Activated naive CD8-positive, alpha-beta T cell treated with anti-CD3 and anti-CD28 coated beads, Interleukin-2, amount 10 ng/mL, durations not matched to agents 7 days and 5 days (primary cell): Measurements from ENCODE around the gene ANKRD24. TPM values are rescaled to one million over a fixed set of nuclear protein-coding genes. Genes with fewer than 3 reads are reported as not detected.
A peak's percentile ranks its signal among the peaks of the same experiment; 100 is the strongest.
"Not testable (repeated sequence)": the region's sequence is repeated elsewhere in the genome, so short reads cannot be mapped to it uniquely, and the experiment has no call there.

Experiments used
- ATAC-seq: fragments of 150-1000 bp; cut with Tn5 transposase; one replicate; pipeline ENCODE4 v1.10.0; 2021; ENCODE audit warnings: low read depth, moderate library complexity
- POLR2A ChIA-PET: fragments of 350-600 bp; sonication (Branson Sonifier 250); formaldehyde crosslinking; loops from one replicate; lab custom pipeline; 2021; ENCODE audit warnings: antibody characterized with exemption; lab: Charles Lee
- DNase-seq: peaks from one replicate; pipeline ENCODE4 v3.0.0; 2021
- H3K27ac Mint-ChIP-seq: one replicate; pipeline ENCODE4 v1.8.0; 2022; ENCODE audit warnings: mild to moderate bottlenecking, mixed read lengths
- H3K27me3 Mint-ChIP-seq: one replicate; pipeline ENCODE4 v1.8.0; 2022; ENCODE audit warnings: mild to moderate bottlenecking, moderate library complexity, mixed read lengths
- H3K36me3 Mint-ChIP-seq: one replicate; pipeline ENCODE4 v1.8.0; 2021; ENCODE audit warnings: mild to moderate bottlenecking, mixed read lengths
- H3K4me1 Mint-ChIP-seq: one replicate; pipeline ENCODE4 v1.8.0; 2021; ENCODE audit warnings: mixed read lengths
- H3K4me3 Mint-ChIP-seq: one replicate; pipeline ENCODE4 v1.8.0; 2022; ENCODE audit warnings: mild to moderate bottlenecking, moderate library complexity, mixed read lengths
- H3K9me3 Mint-ChIP-seq: one replicate; pipeline ENCODE4 v1.8.0; 2021; ENCODE audit warnings: mixed read lengths
- total RNA-seq, 2 experiments: library from RNA; stranded (reverse); gene quantifications; one replicate each; pipeline ENCODE4 v1.2.3, GENCODE V29; 2021

ANKRD24 gene
- total RNA-seq, 2 experiments from 2014 or later: 1.5 to 1.7 TPM

DNA sequence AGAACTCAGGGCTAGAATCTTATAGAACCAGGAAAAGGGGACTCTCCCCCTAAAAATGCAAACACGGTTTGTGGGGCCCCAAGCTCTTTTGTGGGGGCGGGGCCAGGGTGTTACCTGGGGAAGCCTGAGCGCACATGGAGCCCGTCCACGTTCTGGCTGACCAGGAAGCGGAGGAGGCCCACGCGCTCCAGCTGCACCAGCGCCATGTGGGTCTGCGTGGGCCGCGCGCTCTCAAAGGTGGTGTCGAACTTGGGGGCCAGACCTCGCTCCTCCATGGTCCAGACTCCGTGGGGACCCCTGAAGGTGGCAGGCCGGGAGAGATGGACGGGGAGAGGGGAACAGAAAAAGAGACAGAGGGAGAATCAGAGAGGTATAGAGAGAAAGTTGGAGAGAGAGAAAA, 3.5 kb upstream of the ANKRD24 start:
- POLR2A ChIA-PET: no interaction called here
- Mint-ChIP-seq H3K36me3 (peaks cover 9% of the 10 kb centered on the region), H3K27ac (no peak overlapping the region)

DNA sequence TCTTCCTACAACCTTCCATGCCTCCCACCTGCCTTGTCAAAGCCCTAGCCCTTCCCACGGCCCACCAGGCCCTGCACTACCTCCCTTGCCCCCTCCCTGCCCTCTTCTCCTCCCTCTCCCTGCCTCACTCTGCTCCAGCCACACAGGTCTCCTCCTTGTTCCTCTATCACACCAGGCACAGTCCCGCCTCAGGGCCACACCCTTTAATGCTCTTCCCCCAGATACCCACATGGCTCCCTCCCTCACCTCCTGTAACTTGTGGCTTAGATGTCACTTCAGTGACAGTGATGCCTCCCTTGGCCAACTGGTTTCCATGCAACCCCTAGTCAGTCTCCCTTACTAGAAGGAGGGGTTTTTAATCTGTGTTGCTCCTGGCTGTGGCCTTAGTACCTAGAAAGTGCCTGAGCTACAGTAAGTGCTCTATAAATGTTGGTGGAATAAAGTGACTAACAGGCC, 1.4 kb upstream of the ANKRD24 start:
- no peak for ATAC-seq
- Mint-ChIP-seq H3K27me3 (no peaks in the 10 kb centered on the region), H3K4me3 (peak overlapping the region; percentile 99), H3K4me1 (peaks cover 20% of the 10 kb centered on the region), H3K27ac (peak overlapping the region; percentile 83), H3K36me3 (peaks cover 9% of the 10 kb centered on the region), H3K9me3 (no peaks in the 10 kb centered on the region)
- DNase-seq: no peak
- POLR2A ChIA-PET: interaction anchor here (0.5 to 1.0 kb wide), 2 partner anchors 8 to 193 kb away, joined by 7 read pairs; no protein-coding TSS in a partner anchor

More for the DNA sequence above, 3.5 kb upstream of the ANKRD24 start:
- H3K9me3 Mint-ChIP-seq: no peaks in the 10 kb centered on the region
- no peak for DNase-seq
- H3K4me3 Mint-ChIP-seq: no peak overlapping the region
- no peak for ATAC-seq
- peaks cover 19% of the 10 kb centered on the region for H3K4me1 Mint-ChIP-seq
- H3K27me3 Mint-ChIP-seq: no peaks in the 10 kb centered on the region

DNA sequence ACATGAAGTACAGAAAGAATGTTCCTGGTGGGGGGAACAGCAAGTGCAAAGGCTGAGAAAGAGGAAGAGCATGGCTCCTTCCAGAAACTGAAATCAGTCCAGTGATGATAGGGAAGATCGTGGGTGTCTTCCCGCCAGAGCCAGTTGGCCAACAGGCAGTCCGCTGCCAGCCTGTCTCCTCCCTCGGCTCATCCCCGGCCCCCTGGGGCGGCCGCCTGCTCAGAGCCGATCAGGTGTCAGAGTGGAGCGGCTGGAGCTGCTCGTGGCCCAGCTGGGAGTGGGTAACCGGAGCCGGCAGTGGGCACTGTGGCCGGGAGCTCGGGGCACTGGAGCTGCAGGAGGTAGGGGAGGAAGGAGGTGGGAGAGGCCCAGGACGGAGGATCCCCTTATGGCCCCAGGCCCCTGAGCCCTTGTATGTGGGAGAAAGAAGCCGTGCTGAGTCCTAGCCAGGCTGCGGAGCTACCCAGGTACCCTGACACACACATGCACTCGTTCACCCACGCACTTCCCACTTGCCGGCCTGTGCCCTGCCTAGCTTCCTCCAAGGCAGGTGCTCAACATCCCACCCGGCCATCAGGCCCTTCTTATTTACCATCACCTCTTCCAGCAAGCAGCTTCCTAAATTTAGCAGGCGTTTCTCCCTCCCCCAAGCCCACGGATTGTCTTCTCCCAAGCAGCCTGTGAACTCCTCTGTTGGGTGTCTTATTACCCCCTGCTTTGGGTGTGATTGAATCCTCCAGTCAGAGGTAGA, 1.7 kb downstream of the ANKRD24 start:
- H3K36me3 Mint-ChIP-seq: peaks cover 6% of the 10 kb centered on the region
- POLR2A ChIA-PET: interaction anchor here (0.8 kb wide), 1 partner anchor 194 kb away, joined by 6 read pairs; no protein-coding TSS in a partner anchor

DNA sequence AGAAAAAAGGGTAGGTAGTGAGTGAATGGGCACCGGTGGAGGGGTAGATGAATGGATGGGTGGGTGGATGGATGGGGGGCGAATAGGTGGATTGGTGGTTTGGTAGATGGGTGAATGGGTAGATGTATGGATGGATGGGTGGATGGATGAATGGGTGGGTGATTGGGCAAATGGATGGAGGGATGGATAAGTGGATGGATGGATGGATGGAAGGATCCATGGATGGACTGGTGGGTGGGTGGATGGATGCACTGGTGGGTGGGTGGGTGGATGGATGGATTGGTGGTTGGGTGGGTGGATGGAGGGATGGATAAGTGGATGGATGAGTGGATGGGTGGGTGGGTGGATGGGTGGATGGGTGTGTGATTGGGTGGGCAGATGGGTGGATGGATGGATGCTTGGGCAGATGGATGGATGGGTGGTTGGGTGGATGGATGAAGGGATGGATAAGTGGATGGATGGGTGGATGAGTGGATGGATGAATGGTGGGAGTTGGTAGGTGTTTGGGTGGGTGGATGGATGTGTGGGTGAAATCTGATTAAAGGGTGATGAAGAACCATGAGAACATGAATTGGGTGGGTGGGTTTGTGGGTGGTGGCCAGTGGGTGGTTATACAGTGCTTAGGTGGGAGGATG, 2.3 kb downstream of the ANKRD24 start:
- no peaks in the 10 kb centered on the region for H3K9me3 Mint-ChIP-seq
- H3K27ac Mint-ChIP-seq: no peak overlapping the region
- no peaks in the 10 kb centered on the region for H3K27me3 Mint-ChIP-seq
- POLR2A ChIA-PET: interaction anchor here (0.8 kb wide), 1 partner anchor 195 kb away, joined by 6 read pairs; no protein-coding TSS in a partner anchor
- peaks cover 21% of the 10 kb centered on the region for H3K4me1 Mint-ChIP-seq
- H3K4me3 Mint-ChIP-seq: no peak overlapping the region
- ATAC-seq: no peak
- DNase-seq: no peak
- H3K36me3 Mint-ChIP-seq: peaks cover 3% of the 10 kb centered on the region

More for the DNA sequence above, 1.7 kb downstream of the ANKRD24 start:
- H3K9me3 Mint-ChIP-seq: no peaks in the 10 kb centered on the region
- no peaks in the 10 kb centered on the region for H3K27me3 Mint-ChIP-seq
- ATAC-seq (no peak), DNase-seq (no peak)
- no peak overlapping the region for H3K27ac Mint-ChIP-seq
- H3K4me1 Mint-ChIP-seq: peaks cover 25% of the 10 kb centered on the region
- H3K4me3 Mint-ChIP-seq: peak overlapping the region; percentile 48

DNA sequence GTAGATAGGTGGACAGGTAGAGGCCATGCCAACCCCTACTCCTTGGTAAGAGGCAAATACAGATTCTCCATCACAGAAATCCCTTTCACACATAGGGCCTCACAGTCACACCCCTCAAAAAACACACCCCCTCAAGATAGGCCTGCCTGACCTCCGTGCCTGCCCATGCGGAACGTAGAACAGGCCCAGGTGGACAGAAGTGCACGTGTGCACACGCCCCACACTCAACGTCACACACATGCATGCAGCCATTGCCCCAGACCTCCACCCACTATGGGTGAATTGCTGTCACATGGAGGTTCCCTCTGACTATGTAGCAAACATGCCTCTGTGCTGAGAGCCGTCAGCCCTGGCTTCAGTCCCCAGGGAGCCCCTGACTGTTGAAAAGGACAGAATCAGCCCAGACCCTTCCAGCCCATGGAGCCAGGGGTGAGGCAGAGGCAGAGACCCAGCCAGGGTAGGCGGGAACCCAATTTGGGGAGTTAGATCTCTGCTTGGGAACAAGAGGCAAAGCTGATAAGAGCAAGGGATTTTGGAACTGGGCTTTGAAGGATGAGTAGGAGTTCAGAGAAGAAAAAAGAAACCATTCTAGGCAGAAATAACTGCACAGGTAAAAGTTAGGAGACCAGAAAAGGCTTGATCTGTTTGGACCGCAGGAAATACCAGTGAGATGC, 3.1 kb downstream of the ANKRD24 start:
- Mint-ChIP-seq H3K27ac (no peak overlapping the region), H3K4me3 (no peak overlapping the region), H3K27me3 (no peaks in the 10 kb centered on the region), H3K36me3 (peaks cover 3% of the 10 kb centered on the region), H3K9me3 (no peaks in the 10 kb centered on the region), H3K4me1 (peaks cover 17% of the 10 kb centered on the region)
- no peak for ATAC-seq
- DNase-seq: no peak
- POLR2A ChIA-PET: no interaction called here

DNA sequence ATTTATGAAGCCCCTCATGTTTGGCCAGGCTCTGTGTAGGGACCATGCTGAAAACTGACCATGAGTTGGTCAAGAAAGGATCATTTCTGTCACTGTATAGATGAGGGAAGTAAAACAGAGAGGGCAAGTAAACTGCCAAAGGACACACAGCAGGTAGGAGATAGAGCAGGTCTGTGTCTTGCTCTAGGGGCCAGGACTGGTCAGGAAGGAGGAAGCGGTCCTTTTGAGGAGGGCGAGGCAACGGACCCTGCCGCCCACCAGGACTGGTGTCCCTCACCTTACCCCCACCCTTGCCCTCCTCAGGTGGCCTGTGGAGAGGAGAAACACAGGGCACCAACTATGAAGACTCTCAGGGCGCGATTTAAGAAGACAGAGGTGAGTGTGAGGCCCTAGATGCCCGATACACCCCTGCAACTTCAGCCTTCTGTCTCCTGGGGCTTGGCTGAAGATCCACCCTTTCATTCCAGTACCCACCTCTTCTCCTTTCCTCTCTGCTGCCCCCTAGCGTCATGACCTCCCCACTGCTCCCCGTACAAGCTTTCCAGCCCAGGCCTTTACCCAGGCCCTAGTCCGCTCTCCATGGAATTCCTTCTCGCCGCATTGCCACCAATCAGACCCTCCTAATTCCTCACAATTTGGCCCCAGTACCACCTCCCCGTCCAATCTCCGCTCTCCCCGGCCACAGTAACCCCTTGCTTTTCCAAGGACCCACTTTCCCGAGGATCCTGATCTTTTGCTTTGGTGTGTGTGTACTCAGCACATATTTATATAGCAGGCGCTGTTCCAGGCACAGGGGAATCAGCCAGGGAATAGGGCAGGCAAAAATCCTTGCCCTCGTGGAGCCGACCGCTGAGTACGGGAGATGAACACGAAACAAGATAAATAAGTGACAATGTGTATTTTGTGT, 3.9 kb downstream of the ANKRD24 start:
- POLR2A ChIA-PET: interaction anchor here (1.0 kb wide), 1 partner anchor 51 kb away, joined by 3 read pairs; no protein-coding TSS in a partner anchor
- H3K9me3 Mint-ChIP-seq: no peaks in the 10 kb centered on the region
- no peak overlapping the region for H3K27ac Mint-ChIP-seq
- peaks cover 13% of the 10 kb centered on the region for H3K4me1 Mint-ChIP-seq
- peaks cover 3% of the 10 kb centered on the region for H3K36me3 Mint-ChIP-seq
- peak; percentile 56 for ATAC-seq
- no peak overlapping the region for H3K4me3 Mint-ChIP-seq
- DNase-seq: peak; percentile 80
- no peaks in the 10 kb centered on the region for H3K27me3 Mint-ChIP-seq

DNA sequence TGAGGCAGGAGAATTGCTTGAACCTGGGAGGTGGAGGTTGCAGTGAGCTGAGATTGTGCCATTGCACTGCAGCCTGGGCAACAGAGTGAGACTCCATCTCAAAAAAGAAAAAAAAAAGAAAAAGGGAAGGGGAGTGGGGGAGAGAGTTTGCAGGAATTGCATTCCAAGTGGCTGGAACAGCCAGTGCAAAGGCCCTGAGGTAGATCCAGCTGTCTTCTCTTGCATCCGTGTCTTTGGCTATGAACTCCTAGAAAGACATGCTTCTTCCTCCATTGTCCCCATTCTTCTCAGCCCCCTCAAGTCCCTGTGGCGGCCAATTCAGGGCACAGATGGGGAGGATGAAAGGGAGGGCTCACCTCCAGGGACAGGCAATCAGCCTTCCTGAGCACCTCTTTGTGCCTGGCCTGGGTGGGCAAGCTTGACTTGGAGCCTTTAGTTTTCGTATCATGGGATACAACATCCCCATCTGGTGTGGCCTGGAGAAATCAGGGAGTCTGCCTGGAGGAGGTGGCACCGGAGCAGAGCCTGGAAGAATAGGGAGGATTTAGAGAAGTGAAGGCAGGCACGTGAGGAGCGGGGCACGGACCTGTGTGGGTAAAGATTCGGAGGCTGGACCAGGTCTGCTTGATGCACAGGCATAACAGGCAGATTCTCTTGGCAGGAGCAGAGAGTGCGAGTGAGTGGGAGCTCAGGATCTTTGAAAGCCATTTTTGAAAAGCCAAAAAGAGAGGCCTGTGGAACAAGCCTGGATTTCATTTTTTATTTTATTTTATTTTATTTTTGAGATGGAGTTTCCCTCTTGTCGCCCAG, 5.0 kb downstream of the ANKRD24 start:
- no peaks in the 10 kb centered on the region for H3K36me3 Mint-ChIP-seq
- no peaks in the 10 kb centered on the region for H3K27me3 Mint-ChIP-seq
- no peak for ATAC-seq

DNA sequence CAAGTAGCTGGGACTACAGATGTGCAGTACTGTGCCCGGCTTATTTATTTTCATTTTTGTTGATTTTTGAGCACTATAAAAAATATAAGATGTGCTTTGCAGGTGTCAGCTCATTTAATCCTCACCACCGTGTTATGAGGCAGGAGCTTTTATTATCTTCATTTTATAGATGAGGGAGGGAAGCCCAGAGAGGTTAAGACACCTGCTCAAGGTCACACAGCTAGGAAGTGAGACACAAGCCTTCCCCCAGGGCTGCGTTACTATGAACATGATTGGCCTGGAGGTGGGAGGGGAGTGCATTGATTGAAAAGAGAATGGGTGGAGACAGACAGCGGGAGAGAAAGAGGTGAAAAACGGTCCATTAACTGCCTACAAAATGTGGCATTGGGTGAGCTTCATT, 7.2 kb downstream of the ANKRD24 start:
- peaks cover 8% of the 10 kb centered on the region for H3K4me1 Mint-ChIP-seq
- no peak overlapping the region for H3K27ac Mint-ChIP-seq
- ATAC-seq: no peak
- peaks cover 7% of the 10 kb centered on the region for H3K27me3 Mint-ChIP-seq
- H3K4me3 Mint-ChIP-seq: no peak overlapping the region
- DNase-seq: no peak
- no peaks in the 10 kb centered on the region for H3K36me3 Mint-ChIP-seq
- POLR2A ChIA-PET: interaction anchor here (0.7 kb wide), 1 partner anchor 9 kb away, joined by 7 read pairs; no protein-coding TSS in a partner anchor
- no peaks in the 10 kb centered on the region for H3K9me3 Mint-ChIP-seq

More for the DNA sequence above, 5.0 kb downstream of the ANKRD24 start:
- no peaks in the 10 kb centered on the region for H3K9me3 Mint-ChIP-seq
- H3K27ac Mint-ChIP-seq: no peak overlapping the region
- no peak for DNase-seq
- H3K4me3 Mint-ChIP-seq: no peak overlapping the region
- peaks cover 11% of the 10 kb centered on the region for H3K4me1 Mint-ChIP-seq
- POLR2A ChIA-PET: no interaction called here

DNA sequence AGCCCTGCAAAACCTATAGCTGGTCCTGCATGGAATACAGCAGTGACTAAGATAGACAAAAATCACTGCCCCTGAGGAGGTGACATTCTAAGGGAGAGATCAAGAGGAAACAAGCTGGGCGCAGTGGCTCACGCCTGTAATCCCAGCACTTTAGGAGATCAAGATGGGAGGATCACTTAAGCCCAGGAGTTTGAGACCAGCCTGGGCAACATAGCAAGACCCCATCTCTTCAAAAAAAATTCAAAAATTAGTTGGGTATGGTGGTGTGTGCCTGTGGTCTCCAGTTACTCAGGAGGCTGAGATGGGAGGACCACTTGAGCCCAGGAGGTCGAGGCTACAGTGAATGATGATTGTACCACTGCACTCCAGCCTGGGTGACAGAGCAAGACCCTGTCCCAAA, 10.0 kb downstream of the ANKRD24 start:
- H3K36me3 Mint-ChIP-seq, H3K4me1 Mint-ChIP-seq, H3K4me3 Mint-ChIP-seq, ATAC-seq, H3K9me3 Mint-ChIP-seq, POLR2A ChIA-PET, DNase-seq, H3K27ac Mint-ChIP-seq: not testable (repeated sequence)
- peaks cover 18% of the 10 kb centered on the region for H3K27me3 Mint-ChIP-seq

DNA sequence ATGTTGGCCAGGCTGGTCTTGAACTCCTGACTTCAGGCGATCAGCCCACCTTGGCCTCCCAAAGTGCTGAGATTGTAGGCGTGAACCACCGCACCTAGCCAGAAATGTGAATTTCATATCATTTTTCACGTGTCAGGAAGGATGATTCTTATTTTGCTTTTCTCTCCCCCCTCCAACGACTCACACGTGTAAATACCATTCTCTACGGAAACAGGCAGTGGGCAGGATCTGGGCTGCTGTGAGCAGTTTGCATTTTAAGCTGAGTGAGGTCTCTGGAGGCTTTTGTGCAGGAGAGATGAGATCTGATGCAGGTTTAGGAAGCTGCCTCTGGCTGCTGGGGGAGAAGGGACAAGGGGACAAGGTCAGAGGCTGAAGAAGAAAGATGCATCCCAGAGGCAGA, 11.9 kb downstream of the ANKRD24 start:
- Mint-ChIP-seq H3K4me3 (no peak overlapping the region), H3K9me3 (peaks cover 7% of the 10 kb centered on the region), H3K4me1 (peaks cover 10% of the 10 kb centered on the region), H3K36me3 (peaks cover 8% of the 10 kb centered on the region), H3K27me3 (peaks cover 30% of the 10 kb centered on the region), H3K27ac (no peak overlapping the region)
- ATAC-seq (no peak), DNase-seq (no peak)
- POLR2A ChIA-PET: interaction anchor here (0.6 kb wide), 1 partner anchor 162 kb away, joined by 3 read pairs; no protein-coding TSS in a partner anchor

DNA sequence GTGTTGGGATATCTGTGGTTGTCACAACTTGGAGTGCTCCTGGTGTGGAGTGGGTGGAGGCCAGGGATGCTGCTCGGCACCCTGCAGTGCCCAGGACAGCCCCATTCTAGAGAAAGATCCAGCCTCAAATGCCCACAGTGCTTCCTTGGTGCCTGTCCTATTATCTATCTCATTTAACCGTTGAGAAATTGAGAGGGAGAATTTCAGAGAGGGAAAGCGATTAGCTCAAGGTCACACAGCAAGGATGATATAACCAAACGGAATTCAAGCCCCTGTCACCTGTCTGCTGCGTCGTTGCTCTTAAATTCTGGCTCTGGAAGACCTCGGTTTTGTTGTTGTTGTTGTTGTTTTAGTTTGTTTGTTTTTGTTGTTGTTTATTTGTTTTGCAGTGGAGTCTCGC, 13.5 kb downstream of the ANKRD24 start:
- Mint-ChIP-seq H3K27me3 (peaks cover 35% of the 10 kb centered on the region), H3K4me1 (peaks cover 8% of the 10 kb centered on the region), H3K4me3 (no peak overlapping the region), H3K27ac (no peak overlapping the region), H3K9me3 (peaks cover 7% of the 10 kb centered on the region), H3K36me3 (peaks cover 8% of the 10 kb centered on the region)
- DNase-seq (no peak), ATAC-seq (no peak)
- POLR2A ChIA-PET: no interaction called here

DNA sequence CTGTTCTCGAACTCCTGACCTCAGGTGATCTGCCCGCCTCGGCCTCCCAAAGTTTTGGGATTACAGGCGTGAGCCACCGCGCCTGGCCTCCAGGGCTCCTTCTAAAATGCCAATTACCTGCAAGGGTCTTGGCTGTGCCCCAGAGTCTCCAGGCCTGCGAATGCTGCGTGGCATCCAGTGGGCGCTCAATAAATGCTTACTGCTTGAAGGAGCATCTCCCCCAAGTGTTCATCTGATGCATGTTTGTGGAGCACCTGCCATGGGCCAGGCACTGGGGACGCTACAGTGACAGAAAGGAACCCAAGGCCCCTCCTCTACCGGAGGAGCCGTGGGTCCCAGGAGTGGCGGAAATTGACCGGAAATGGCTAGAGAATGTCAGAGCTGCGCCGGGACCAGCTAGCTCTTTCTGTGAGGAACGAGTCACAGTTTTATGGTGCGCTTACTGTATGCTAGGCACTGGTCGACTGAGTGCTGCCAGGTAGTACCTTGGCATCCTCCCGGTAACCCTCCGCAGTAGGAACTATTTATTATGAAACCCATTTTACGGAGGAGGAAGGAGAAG, 14.2 kb downstream of the ANKRD24 start:
- no peak for DNase-seq
- H3K4me1 Mint-ChIP-seq: peaks cover 8% of the 10 kb centered on the region
- peaks cover 37% of the 10 kb centered on the region for H3K27me3 Mint-ChIP-seq
- peaks cover 7% of the 10 kb centered on the region for H3K9me3 Mint-ChIP-seq
- H3K4me3 Mint-ChIP-seq: no peak overlapping the region
- POLR2A ChIA-PET: no interaction called here
- peaks cover 8% of the 10 kb centered on the region for H3K36me3 Mint-ChIP-seq
- ATAC-seq: no peak
- H3K27ac Mint-ChIP-seq: no peak overlapping the region
